HG03108 (cell line): ENCODE measurements around the gene EIF3L.

Experiments used
- ATAC-seq: cut with Tn5 transposase; IDR thresholded peaks from one replicate; pipeline ENCODE4 v1.9.1; 2021; ENCODE audit warnings: moderate library complexity; ENCODE audit not compliant: unreplicated experiment

The EIF3L gene

DNA sequence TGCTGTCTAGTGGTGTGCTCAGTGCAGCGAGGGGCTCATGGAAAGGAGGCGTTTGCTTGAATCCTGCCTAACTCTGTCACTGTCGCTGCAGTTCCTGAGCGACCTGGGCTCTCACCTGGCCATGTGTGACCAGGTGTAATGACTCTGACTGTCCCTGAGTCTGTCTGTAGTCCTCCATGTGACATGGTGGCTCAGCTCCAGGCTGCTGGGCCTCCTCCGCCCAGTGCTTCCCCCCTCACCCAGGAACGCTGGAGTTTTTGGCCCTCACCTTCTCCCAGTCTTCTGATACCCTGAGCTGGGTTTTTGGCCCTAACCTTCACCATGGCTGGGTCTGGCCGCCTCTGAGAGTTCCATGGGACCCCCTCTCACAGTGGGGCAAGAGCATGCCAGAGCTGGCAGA, 77.1 kb downstream of the EIF3L start:
- ATAC-seq: no peak

DNA sequence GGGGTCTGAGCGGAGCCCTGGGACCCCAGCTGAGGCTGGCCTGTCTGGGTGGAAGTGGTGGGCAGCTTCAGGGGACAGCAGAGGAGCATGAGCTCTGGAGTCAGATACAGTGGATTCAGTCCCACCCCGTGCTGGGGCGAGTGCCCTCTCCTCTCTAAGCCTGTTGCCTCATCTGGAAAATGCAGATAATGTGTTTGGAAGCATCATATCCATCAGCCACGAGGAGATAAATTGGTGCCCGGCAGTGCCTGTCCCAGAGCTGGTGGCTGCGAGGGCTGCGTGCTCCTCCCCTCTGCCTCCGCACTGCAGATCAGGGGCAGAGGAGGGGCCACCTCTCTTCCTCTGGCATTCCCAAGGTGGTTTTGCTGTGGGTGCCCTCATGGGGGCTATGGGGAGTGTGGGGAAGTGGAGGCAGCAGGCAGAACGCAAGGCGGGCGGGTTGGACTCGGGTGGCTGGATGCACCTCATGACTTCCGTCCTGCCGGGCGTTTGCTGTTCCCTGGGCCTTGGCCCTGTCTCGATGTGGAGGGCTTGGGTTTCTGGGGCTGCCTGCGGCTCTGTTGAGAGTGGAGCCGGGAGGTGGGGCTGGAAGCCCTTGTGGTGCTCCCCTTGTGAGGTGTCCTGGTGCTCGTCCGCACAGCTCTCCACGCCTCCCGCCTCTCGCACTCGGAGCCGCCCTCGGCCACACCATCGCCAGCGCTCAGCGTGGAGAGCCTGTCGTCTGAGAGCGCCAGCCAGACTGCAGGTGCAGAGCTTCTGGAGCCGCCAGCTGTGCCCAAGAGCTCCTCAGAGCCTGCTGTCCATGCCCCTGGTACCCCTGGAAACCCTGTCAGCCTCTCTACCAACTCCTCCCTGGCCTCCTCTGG, 77.8 kb downstream of the EIF3L start:
- ATAC-seq: no peak

DNA sequence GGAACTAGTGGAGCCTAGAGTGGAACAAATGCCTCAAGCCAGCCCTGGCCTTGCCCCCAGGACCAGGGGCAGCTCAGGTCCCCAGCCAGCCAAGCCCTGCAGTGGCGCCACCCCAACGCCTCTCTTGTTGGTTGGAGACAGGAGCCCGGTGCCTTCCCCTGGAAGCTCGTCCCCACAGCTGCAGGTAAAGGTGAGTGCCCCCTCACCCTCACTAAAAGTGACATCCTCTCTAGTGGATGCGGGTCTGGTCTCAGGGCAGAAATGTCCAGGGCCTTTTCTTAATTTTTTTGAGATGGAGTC, 78.4 kb downstream of the EIF3L start:
- no peak for ATAC-seq

DNA sequence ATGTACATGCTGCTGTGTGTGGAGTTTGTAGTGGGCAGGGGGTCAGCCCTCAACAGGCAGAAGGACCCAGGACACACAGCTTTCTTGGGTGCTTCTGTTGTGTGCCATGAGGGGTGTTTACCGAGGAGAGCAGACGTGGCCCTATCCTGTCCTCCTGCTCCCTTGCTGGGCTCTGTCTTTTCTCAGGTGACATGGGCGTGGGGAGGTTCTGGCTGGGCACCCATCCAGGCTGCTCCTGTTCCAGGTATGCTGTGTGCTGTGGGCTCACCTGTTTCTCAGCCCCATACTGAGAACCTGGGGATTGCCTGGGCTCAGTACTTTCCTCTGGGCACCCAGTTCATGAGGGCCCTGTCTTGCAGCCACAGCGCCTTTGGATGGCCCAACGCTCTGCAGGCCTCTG, 80.2 kb downstream of the EIF3L start:
- ATAC-seq: no peak

DNA sequence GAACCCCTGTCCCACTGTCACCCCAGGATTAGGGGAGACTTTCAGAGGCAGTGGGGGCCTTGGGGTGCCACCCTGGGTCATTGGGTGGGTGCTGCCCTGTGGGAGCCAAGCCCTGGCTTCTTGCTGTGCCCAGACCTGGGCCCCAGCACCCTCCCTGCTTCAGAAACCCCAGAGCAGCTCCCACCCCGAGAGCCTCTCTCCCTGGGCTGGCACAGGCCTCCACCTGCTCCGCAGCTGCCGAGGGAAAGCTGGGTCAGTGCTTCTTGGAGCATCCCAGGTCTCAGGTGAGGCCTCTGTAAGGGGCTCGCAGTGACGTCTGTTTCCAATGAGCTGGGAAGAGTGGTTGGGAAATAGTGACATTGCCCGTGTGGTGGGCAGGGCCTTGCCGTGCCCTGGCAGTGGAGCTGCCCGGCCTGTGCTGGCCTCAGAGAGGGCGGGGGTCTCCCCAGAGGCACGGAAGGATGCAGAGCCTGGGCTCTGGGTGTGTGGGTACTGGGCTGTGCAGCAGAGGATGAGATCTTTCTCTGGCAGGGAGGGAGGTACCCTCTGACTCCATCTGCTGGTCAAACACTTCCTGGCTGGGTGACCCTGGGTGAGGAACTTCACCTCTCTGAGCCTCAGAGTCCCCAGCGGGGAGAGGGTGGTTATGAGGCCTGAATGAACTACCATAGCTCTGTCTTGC, 81.2 kb downstream of the EIF3L start:
- ATAC-seq: no peak

DNA sequence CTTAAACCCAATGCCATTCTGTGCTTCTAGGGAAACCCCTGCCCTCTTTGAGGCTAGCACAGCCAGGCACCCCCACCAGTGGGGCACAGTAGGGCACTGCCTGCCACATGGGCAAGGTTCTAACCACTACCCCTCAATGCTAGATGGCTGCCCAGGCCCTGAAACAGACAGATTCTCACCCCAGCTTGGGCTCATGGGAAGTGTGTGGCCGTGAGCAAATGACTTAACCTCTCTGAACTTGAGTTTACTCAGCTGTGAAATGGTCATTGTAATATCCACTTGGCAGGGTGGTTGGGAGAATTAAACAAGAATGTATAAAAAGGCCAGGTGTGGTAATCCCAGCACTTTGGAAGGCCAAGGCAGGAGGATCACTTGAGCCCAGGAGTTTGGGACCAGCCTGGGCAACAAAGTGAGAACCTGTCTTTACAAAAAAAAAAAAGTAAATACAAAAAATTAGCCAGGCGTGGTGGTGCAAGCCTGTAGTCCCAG, 81.8 kb downstream of the EIF3L start:
- no peak for ATAC-seq

DNA sequence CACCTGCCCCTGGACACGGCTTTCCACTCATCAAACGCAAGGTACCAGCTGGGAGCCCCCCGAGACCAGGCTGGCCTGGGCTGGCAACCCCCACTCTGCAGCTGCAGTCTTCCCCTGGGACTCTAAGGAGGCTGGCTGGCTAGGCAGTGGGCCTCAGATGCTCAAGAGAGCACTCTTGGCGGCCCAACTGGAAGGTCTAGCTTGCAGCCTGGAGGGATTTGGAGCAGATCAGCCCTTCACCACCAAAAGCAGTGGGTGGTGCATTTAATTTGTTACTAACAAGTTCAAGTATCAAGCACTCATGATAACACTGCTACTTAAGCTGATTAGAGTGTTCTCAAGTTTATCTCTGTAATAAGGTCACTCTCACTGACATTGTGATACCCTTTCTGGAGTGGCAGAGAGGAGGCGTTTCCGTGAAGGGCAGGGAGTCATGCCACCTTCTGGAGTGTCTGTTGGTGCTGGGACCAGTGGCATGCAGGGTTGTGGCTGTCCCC, 82.7 kb downstream of the EIF3L start:
- ATAC-seq: no peak

DNA sequence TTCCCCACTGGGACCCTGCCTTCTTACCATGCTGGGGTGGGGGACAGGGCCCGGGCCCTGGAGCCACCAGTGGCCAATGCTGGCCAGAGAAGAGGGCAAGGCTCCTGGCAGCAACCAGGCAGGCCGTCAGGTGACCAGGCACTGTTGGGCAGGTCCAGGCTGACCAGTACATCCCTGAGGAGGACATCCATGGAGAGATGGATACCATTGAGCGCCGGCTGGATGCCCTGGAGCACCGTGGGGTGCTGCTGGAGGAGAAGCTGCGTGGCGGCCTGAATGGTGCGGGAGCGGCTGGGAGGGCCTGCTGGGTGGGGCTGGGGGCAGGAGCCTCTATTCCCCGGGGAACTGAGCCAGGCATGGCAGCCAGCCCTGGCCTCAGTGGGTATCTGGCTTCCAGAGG, 83.2 kb downstream of the EIF3L start:
- ATAC-seq: no peak

DNA sequence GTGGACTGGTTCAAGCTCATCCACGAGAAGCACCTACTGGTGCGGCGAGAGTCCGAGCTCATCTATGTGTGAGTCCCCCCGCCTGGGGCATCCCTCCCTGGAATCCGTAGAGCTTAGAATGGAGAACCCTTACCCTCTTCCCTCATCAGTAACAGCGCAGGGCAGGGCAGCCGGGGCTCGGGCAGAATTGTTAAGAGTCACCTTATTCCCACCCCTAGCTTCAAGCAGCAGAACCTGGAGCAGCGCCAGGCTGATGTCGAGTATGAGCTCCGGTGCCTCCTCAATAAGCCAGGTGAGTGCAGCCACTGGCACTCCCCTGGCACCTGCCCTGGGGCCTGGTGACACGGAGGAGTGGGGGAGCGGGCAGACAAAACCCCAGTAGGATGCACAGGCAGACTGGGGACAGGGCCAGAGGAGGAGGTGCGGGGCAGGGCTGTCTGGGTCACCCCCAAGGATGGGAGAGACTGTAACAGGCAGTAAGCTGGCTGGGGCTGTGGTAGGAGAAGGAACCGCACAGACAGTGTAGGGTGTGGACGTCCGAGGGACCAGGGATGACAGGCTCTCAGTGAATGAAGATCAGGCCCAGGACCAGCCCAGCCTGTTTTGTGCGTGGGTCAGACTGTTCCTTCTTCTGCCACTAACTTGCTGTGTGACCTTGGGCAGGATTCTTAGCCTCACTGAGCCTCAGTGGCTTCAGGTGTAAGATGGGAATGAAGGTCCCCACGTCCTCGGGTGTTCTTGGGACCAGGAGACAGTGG, 83.8 kb downstream of the EIF3L start:
- no peak for ATAC-seq

DNA sequence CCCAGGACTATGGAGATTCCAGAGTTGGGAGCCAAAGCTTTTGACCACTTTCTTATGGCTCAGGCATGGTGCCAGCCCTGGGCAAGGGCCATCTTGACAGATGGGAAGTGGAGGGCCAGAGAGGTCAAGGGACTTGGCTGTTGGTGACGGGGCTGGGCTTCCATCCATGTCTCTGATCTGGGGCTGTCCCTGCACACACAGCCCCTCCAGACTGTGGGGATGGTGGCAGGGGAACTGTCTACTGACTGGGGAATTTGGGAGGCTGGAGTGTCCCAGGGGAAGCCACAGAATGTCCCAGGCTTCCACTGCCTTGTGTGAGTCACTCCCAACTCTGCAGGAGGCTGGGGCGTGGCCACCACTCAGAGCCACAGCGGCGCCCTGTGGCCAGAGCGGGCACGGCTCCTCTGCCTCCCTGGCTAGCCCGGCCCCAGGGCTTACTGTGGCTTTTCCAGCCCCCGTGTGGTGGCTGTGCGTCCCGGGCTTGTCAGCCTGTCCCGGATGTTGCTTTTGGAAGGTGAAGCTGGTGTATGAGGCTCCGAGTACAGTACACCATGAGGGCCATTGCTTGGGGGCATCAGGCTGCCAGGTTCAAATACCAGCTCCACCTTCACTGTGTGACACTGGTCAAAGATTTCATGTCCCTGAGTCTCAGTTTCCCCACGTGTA, 84.6 kb downstream of the EIF3L start:
- ATAC-seq: peak; percentile 88
